ENCODE data around the gene TBCK. TPM values are rescaled to one million over a fixed set of nuclear protein-coding genes. Genes with fewer than 3 reads are reported as not detected.

TBCK gene
- polyA plus RNA-seq, 1 of the 3 experiments (the other 2 are of a cell fraction): 14.6 TPM

- Histone ChIP-seq H3K27ac (ENCODE audit: low read depth in 2 of 2, low read length in 1 of 2) (no peak overlapping the region), H3K27me3 (ENCODE audit: insufficient read depth) (no peaks in the 10 kb centered on the region), H3K36me3 (replicated peaks in 1 of 2; ENCODE audit: control insufficient read depth in 1 of 2, insufficient read depth in 2 of 2, low read length in 1 of 2) (peaks cover 11 to 13% of the 10 kb centered on the region in 2 experiments), H3K79me2 (ENCODE audit: insufficient read depth) (no peaks in the 10 kb centered on the region), H3K4me3 (ENCODE audit: low read depth in 2 of 2, low read length in 1 of 2) (no peak overlapping the region), H3K9me3 (no peaks in the 10 kb centered on the region), H2AFZ (ENCODE audit: low read depth) (no peak overlapping the region), H3K4me1 (ENCODE audit: control insufficient read depth in 1 of 2, insufficient read depth in 2 of 2, low read depth in 1 of 2, low read length in 1 of 2) (no peaks in the 10 kb centered on the region), H3K9me2 (no peaks in the 10 kb centered on the region), H4K20me1 (ENCODE audit: insufficient read depth) (no peaks in the 10 kb centered on the region), H3K9ac (no peak overlapping the region), H3K4me2 (no peak overlapping the region), H3F3A (replicated peaks; ENCODE audit: insufficient read depth) (peaks cover 5% of the 10 kb centered on the region)
- no peak for DNase-seq
- CTCF ChIA-PET: interaction anchor here (1.2 kb wide), 1 partner anchor 14 kb away, joined by 5 read pairs; the partner anchor contains the start of gene GIMD1
- TF ChIP-seq MXI1 (IDR thresholded peaks at IDR 0.05; ENCODE audit: low read depth, low read length) (no peak), GATA2 (CRISPR knock-in tag; IDR thresholded peaks at IDR 0.05) (no peak), YY1 (IDR thresholded peaks at IDR 0.05; ENCODE audit: low read depth) (no peak), SIN3A (IDR thresholded peaks at IDR 0.05; ENCODE audit: borderline replicate concordance, low read depth, low read length) (no peak), REST (IDR thresholded peaks at IDR 0.05; ENCODE audit: low read depth, low read length) (no peak), EZH2phosphoT487 (IDR thresholded peaks at IDR 0.05; ENCODE audit: borderline replicate concordance, low read depth) (no peak)
- 68% methylated on average over 4 of the region's 4 CpGs for WGBS (ENCODE audit: low lambda C conversion rate)
- POLR2A ChIA-PET: no interaction called here
Measured at GRCh38 chr4:106355193-106355592, 39.2 kb upstream of the TBCK start.

- no peak overlapping the region for H3K27ac ChIP-seq (ENCODE audit: low read depth in 2 of 2, low read length in 1 of 2)
- no peaks in the 10 kb centered on the region for H3K27me3 ChIP-seq (ENCODE audit: insufficient read depth)
- no peak overlapping the region for H3K4me3 ChIP-seq (ENCODE audit: low read depth in 2 of 2, low read length in 1 of 2)
- H3K9ac ChIP-seq: no peak overlapping the region
- no peak overlapping the region for H3K4me2 ChIP-seq
- H3K4me1 ChIP-seq (ENCODE audit: control insufficient read depth in 1 of 2, insufficient read depth in 2 of 2, low read depth in 1 of 2, low read length in 1 of 2): no peaks in the 10 kb centered on the region
- peaks cover 12 to 21% of the 10 kb centered on the region in 2 experiments for H3K36me3 ChIP-seq (replicated peaks in 1 of 2; ENCODE audit: control insufficient read depth in 1 of 2, insufficient read depth in 2 of 2, low read length in 1 of 2)
- 95% methylated on average over 1 of the region's 1 CpG for WGBS (ENCODE audit: low lambda C conversion rate)
- no peaks in the 10 kb centered on the region for H3K9me2 ChIP-seq
- no peaks in the 10 kb centered on the region for H3K9me3 ChIP-seq
- peaks cover 5% of the 10 kb centered on the region for H3F3A ChIP-seq (replicated peaks; ENCODE audit: insufficient read depth)
- DNase-seq: no peak
- POLR2A ChIA-PET: no interaction called here
- H2AFZ ChIP-seq (ENCODE audit: low read depth): no peak overlapping the region
- TF ChIP-seq USF1 (IDR thresholded peaks at IDR 0.05; ENCODE audit: borderline replicate concordance, low read depth) (no peak), CHD2 (IDR thresholded peaks at IDR 0.05; ENCODE audit: low read length, partially characterized antibody) (no peak), GABPA (IDR thresholded peaks at IDR 0.05; ENCODE audit: low read depth) (no peak), EP300 (IDR thresholded peaks at IDR 0.05; ENCODE audit: borderline replicate concordance in 1 of 2, low read depth in 1 of 2, low read length in 1 of 2) (no peak), EZH2phosphoT487 (IDR thresholded peaks at IDR 0.05; ENCODE audit: borderline replicate concordance, low read depth) (no peak), GATA2 (CRISPR knock-in tag; IDR thresholded peaks at IDR 0.05) (no peak), FOSL2 (IDR thresholded peaks at IDR 0.05; ENCODE audit: borderline replicate concordance, low read depth) (no peak), REST (IDR thresholded peaks at IDR 0.05; ENCODE audit: low read depth, low read length) (no peak)
- H4K20me1 ChIP-seq (ENCODE audit: insufficient read depth): no peaks in the 10 kb centered on the region
- CTCF ChIA-PET: interaction anchor here (1.2 kb wide), 1 partner anchor 16 kb away, joined by 5 read pairs; the partner anchor contains the start of gene GIMD1
- H3K79me2 ChIP-seq (ENCODE audit: insufficient read depth): no peaks in the 10 kb centered on the region
Measured at GRCh38 chr4:106353786-106354185, 37.8 kb upstream of the TBCK start.

Data from SK-N-SH (cell line).